ENCODE data around the gene RNF144B. TPM values are rescaled to one million over a fixed set of nuclear protein-coding genes. Genes with fewer than 3 reads are reported as not detected.

Gene RNF144B
- total RNA-seq, 1 donor from 2014 or later: 7.2 TPM

GRCh38 chr6:18436341-18436740 is 49.2 kb downstream of the RNF144B start:
- H3K27me3 Mint-ChIP-seq (ENCODE audit: low read depth, unreplicated experiment): no peaks in the 10 kb centered on the region

DNA sequence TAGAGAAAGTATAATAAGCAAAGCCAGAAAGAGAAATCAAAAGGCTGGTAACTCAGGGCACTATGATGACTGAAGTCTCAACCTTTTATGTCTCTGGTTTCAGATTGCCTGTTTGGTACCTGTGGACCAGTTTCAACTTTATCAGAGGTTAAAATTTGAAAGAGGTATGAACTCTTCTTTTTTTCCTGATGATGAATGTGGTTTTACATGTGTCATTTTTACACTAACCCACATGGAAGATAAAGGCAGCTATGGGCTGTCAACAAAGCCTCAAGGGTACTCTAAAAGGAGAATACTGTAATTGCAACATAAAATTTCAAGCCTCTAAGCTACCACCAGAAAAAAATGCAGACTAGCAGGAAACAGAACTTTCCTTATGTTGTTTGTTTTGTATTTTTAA is 52.4 kb downstream of the RNF144B start:
- Histone ChIP-seq H3K27me3 (ENCODE audit: insufficient read depth, low read length) (no peaks in the 10 kb centered on the region), H3K27ac (ENCODE audit: low read depth, low read length) (no peak overlapping the region), H3K36me3 (ENCODE audit: insufficient read depth, low read length) (no peaks in the 10 kb centered on the region), H4K20me1 (ENCODE audit: insufficient read depth, low read length) (no peaks in the 10 kb centered on the region), H3K4me2 (ENCODE audit: low read length) (no peak overlapping the region), H3K4me3 (ENCODE audit: insufficient read depth, low read depth, low read length) (no peak overlapping the region), H3K79me2 (ENCODE audit: insufficient read depth, low read length) (no peaks in the 10 kb centered on the region), H3K4me1 (ENCODE audit: insufficient read depth, low read length) (no peaks in the 10 kb centered on the region), H2AFZ (ENCODE audit: low read depth, low read length) (no peak overlapping the region), H3K9ac (ENCODE audit: low read length) (no peak overlapping the region), H3K9me3 (ENCODE audit: insufficient read depth, low read depth, low read length) (no peaks in the 10 kb centered on the region)
- no peak overlapping the region for H3K4me3 Mint-ChIP-seq (ENCODE audit: unreplicated experiment)
- no peak overlapping the region for H3K27ac Mint-ChIP-seq (ENCODE audit: unreplicated experiment)
- DNase-seq (ENCODE audit: low read depth): no peak
- H3K36me3 Mint-ChIP-seq (ENCODE audit: low read depth, unreplicated experiment): no peaks in the 10 kb centered on the region
- no peak for TF ChIP-seq EZH2 (IDR thresholded peaks at IDR 0.05; ENCODE audit: insufficient read depth, low read length)
- no peak for TF ChIP-seq CTCF (IDR thresholded peaks at IDR 0.05; ENCODE audit: insufficient read depth, low read depth, low read length)
- no peaks in the 10 kb centered on the region for H3K9me3 Mint-ChIP-seq (ENCODE audit: unreplicated experiment)
- peaks cover 2% of the 10 kb centered on the region for H3K4me1 Mint-ChIP-seq (ENCODE audit: low read depth, unreplicated experiment)
- FAIRE-seq: no peak
- no peaks in the 10 kb centered on the region for H3K27me3 Mint-ChIP-seq (ENCODE audit: low read depth, unreplicated experiment)

More at GRCh38 chr6:18436341-18436740, 49.2 kb downstream of the RNF144B start:
- Mint-ChIP-seq H3K9me3 (ENCODE audit: unreplicated experiment) (no peaks in the 10 kb centered on the region), H3K27ac (ENCODE audit: unreplicated experiment) (no peak overlapping the region), H3K4me3 (ENCODE audit: unreplicated experiment) (no peak overlapping the region), H3K4me1 (ENCODE audit: low read depth, unreplicated experiment) (peaks cover 31% of the 10 kb centered on the region), H3K36me3 (ENCODE audit: low read depth, unreplicated experiment) (no peaks in the 10 kb centered on the region)
- H3K9me3 ChIP-seq (ENCODE audit: insufficient read depth, low read depth, low read length): no peaks in the 10 kb centered on the region
- H3K36me3 ChIP-seq (ENCODE audit: insufficient read depth, low read length): no peaks in the 10 kb centered on the region
- no peak for FAIRE-seq
- no peak for TF ChIP-seq CTCF (IDR thresholded peaks at IDR 0.05; ENCODE audit: insufficient read depth, low read depth, low read length)
- no peak for TF ChIP-seq EZH2 (IDR thresholded peaks at IDR 0.05; ENCODE audit: insufficient read depth, low read length)
- no peak overlapping the region for H3K9ac ChIP-seq (ENCODE audit: low read length)
- H3K79me2 ChIP-seq (ENCODE audit: insufficient read depth, low read length): no peaks in the 10 kb centered on the region
- DNase-seq (ENCODE audit: low read depth): no peak
- no peak overlapping the region for H3K4me2 ChIP-seq (ENCODE audit: low read length)
- H3K4me3 ChIP-seq (ENCODE audit: insufficient read depth, low read depth, low read length): no peak overlapping the region
- H2AFZ ChIP-seq (ENCODE audit: low read depth, low read length): no peak overlapping the region
- no peak overlapping the region for H3K27ac ChIP-seq (ENCODE audit: low read depth, low read length)
- peaks cover 5% of the 10 kb centered on the region for H3K4me1 ChIP-seq (ENCODE audit: insufficient read depth, low read length)
- no peaks in the 10 kb centered on the region for H4K20me1 ChIP-seq (ENCODE audit: insufficient read depth, low read length)
- no peaks in the 10 kb centered on the region for H3K27me3 ChIP-seq (ENCODE audit: insufficient read depth, low read length)

DNA sequence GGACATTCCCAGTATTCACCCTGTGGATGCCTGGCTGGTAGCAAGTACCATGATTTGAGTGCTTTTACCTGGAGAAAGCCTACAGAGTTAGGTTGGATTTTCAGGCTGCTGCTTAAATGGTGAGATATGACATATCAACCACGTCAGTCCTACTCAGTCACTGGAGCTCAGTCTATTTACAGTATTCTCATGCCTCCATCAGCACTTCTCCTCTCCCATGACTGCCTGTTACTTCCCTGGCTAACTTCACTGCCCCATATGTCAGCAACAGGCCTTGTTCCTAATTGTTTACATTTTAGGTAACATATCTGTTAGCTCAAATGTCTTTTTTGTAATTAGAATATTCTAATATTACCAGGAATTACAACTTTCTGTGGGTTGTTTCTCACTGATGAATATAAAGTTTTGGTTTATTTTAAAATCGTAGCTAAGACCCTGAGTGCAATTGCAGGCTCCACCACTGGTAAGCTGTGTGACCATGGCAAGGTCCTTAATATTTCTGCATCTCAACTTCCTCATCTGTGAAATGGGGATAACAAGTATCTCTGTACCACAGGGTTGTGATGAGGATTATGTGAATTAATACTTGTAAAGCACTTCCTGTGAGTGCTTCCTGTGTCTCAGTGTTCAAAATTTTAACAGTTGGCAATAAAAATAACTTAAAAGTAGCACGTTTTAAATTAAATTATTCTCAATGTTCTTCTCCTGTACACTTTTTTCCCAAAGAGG is 54.3 kb downstream of the RNF144B start:
- H3K36me3 ChIP-seq (ENCODE audit: insufficient read depth, low read length): no peaks in the 10 kb centered on the region
- H3K27ac ChIP-seq (ENCODE audit: low read depth, low read length): no peak overlapping the region
- no peak overlapping the region for H3K4me2 ChIP-seq (ENCODE audit: low read length)
- H3K27me3 Mint-ChIP-seq (ENCODE audit: low read depth, unreplicated experiment): no peaks in the 10 kb centered on the region
- H3K4me3 ChIP-seq (ENCODE audit: insufficient read depth, low read depth, low read length): no peak overlapping the region
- H3K4me1 ChIP-seq (ENCODE audit: insufficient read depth, low read length): no peaks in the 10 kb centered on the region
- no peak overlapping the region for H3K27ac Mint-ChIP-seq (ENCODE audit: unreplicated experiment)
- H3K9me3 Mint-ChIP-seq (ENCODE audit: unreplicated experiment): no peaks in the 10 kb centered on the region
- H3K27me3 ChIP-seq (ENCODE audit: insufficient read depth, low read length): no peaks in the 10 kb centered on the region
- TF ChIP-seq EZH2 (IDR thresholded peaks at IDR 0.05; ENCODE audit: insufficient read depth, low read length): no peak
- TF ChIP-seq CTCF (IDR thresholded peaks at IDR 0.05; ENCODE audit: insufficient read depth, low read depth, low read length): no peak
- H3K4me1 Mint-ChIP-seq (ENCODE audit: low read depth, unreplicated experiment): no peaks in the 10 kb centered on the region
- H3K9ac ChIP-seq (ENCODE audit: low read length): no peak overlapping the region
- H3K9me3 ChIP-seq (ENCODE audit: insufficient read depth, low read depth, low read length): no peaks in the 10 kb centered on the region
- no peaks in the 10 kb centered on the region for H4K20me1 ChIP-seq (ENCODE audit: insufficient read depth, low read length)
- no peaks in the 10 kb centered on the region for H3K79me2 ChIP-seq (ENCODE audit: insufficient read depth, low read length)
- H3K4me3 Mint-ChIP-seq (ENCODE audit: unreplicated experiment): no peak overlapping the region
- FAIRE-seq (no peak), DNase-seq (ENCODE audit: low read depth) (no peak)
- no peaks in the 10 kb centered on the region for H3K36me3 Mint-ChIP-seq (ENCODE audit: low read depth, unreplicated experiment)
- H2AFZ ChIP-seq (ENCODE audit: low read depth, low read length): no peak overlapping the region

All from astrocyte (in vitro differentiated cells and primary cell).